ENCODE measurements around the gene IGDCC3. TPM values are rescaled to one million over a fixed set of nuclear protein-coding genes. Genes with fewer than 3 reads are reported as not detected.
A peak's percentile ranks its signal among the peaks of the same experiment; 100 is the strongest.

The IGDCC3 gene
- total RNA-seq, 2 donors from 2014 or later, result 7.9 to 13.5 TPM

- DNase-seq, result no peak
- no peaks in the 10 kb centered on the region for H3K36me3 Mint-ChIP-seq (ENCODE audit: low read depth)
- no peak overlapping the region for H3K4me3 ChIP-seq (ENCODE audit: low read length)
- H3K9me3 ChIP-seq (ENCODE audit: control insufficient read depth, low read length), result no peaks in the 10 kb centered on the region
- no peak overlapping the region for H3K27ac ChIP-seq (ENCODE audit: low read depth, low read length)
- H3K4me1 Mint-ChIP-seq, result peaks cover 14% of the 10 kb centered on the region
- H3K4me3 Mint-ChIP-seq, result no peak overlapping the region
- no peak overlapping the region for H3K9ac ChIP-seq (ENCODE audit: extremely low read depth, low read length, poor library complexity, severe bottlenecking)
- H3K4me1 ChIP-seq (ENCODE audit: control insufficient read depth, insufficient read depth, low read length), result peaks cover 16% of the 10 kb centered on the region
- H3K27ac Mint-ChIP-seq, result no peak overlapping the region
- WGBS, 2 experiments (ENCODE audit: insufficient coverage in 1 of 2, insufficient read length in 1 of 2), result 96 to 100% methylated on average over 8 to 9 of the region's 9 CpGs
- H3K27me3 ChIP-seq (ENCODE audit: control insufficient read depth, insufficient read depth, low read length, poor library complexity, severe bottlenecking), result no peaks in the 10 kb centered on the region
- H3K9me3 Mint-ChIP-seq, result no peaks in the 10 kb centered on the region
- no peaks in the 10 kb centered on the region for H3K36me3 ChIP-seq (ENCODE audit: control insufficient read depth, insufficient read depth, low read length)
- TF ChIP-seq, protein P1, sequence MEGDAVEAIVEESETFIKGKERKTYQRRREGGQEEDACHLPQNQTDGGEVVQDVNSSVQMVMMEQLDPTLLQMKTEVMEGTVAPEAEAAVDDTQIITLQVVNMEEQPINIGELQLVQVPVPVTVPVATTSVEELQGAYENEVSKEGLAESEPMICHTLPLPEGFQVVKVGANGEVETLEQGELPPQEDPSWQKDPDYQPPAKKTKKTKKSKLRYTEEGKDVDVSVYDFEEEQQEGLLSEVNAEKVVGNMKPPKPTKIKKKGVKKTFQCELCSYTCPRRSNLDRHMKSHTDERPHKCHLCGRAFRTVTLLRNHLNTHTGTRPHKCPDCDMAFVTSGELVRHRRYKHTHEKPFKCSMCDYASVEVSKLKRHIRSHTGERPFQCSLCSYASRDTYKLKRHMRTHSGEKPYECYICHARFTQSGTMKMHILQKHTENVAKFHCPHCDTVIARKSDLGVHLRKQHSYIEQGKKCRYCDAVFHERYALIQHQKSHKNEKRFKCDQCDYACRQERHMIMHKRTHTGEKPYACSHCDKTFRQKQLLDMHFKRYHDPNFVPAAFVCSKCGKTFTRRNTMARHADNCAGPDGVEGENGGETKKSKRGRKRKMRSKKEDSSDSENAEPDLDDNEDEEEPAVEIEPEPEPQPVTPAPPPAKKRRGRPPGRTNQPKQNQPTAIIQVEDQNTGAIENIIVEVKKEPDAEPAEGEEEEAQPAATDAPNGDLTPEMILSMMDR (conservative IDR thresholded peaks at IDR 0.05), result no peak
- H3K27me3 Mint-ChIP-seq (ENCODE audit: insufficient read depth), result no peaks in the 10 kb centered on the region
Observed at GRCh38 chr15:65342493-65342892, 35.3 kb downstream of the IGDCC3 start.

GRCh38 chr15:65339920-65340319, 37.9 kb downstream of the IGDCC3 start:
- no peak overlapping the region for H3K4me3 ChIP-seq (ENCODE audit: low read length)
- DNase-seq, result peak; percentile 73
- no peaks in the 10 kb centered on the region for H3K27me3 ChIP-seq (ENCODE audit: control insufficient read depth, insufficient read depth, low read length, poor library complexity, severe bottlenecking)
- H3K27ac ChIP-seq (ENCODE audit: low read depth, low read length), result peak overlapping the region; percentile 30
- no peak overlapping the region for H3K4me3 Mint-ChIP-seq
- peaks cover 19% of the 10 kb centered on the region for H3K4me1 ChIP-seq (ENCODE audit: control insufficient read depth, insufficient read depth, low read length)
- H3K27ac Mint-ChIP-seq, result peak overlapping the region; percentile 48
- H3K9me3 Mint-ChIP-seq, result no peaks in the 10 kb centered on the region
- peaks cover 35% of the 10 kb centered on the region for H3K4me1 Mint-ChIP-seq
- WGBS, 2 experiments (ENCODE audit: insufficient coverage in 1 of 2, insufficient read length in 1 of 2), result 26 to 48% methylated on average over 5 to 7 of the region's 7 CpGs
- TF ChIP-seq, protein P1 (conservative IDR thresholded peaks at IDR 0.05), result no peak
- no peaks in the 10 kb centered on the region for H3K36me3 Mint-ChIP-seq (ENCODE audit: low read depth)
- H3K36me3 ChIP-seq (ENCODE audit: control insufficient read depth, insufficient read depth, low read length), result no peaks in the 10 kb centered on the region
- no peak overlapping the region for H3K9ac ChIP-seq (ENCODE audit: extremely low read depth, low read length, poor library complexity, severe bottlenecking)
- no peaks in the 10 kb centered on the region for H3K9me3 ChIP-seq (ENCODE audit: control insufficient read depth, low read length)
- no peaks in the 10 kb centered on the region for H3K27me3 Mint-ChIP-seq (ENCODE audit: insufficient read depth)

GRCh38 chr15:65339416-65339815, 38.4 kb downstream of the IGDCC3 start:
- no peak for DNase-seq
- H3K9ac ChIP-seq (ENCODE audit: extremely low read depth, low read length, poor library complexity, severe bottlenecking), result no peak overlapping the region
- Mint-ChIP-seq H3K4me3 (no peak overlapping the region), H3K36me3 (ENCODE audit: low read depth) (no peaks in the 10 kb centered on the region), H3K27me3 (ENCODE audit: insufficient read depth) (no peaks in the 10 kb centered on the region), H3K9me3 (no peaks in the 10 kb centered on the region), H3K27ac (peak overlapping the region; percentile 48), H3K4me1 (peaks cover 38% of the 10 kb centered on the region)
- no peaks in the 10 kb centered on the region for H3K9me3 ChIP-seq (ENCODE audit: control insufficient read depth, low read length)
- TF ChIP-seq, protein P1 (conservative IDR thresholded peaks at IDR 0.05), result no peak
- peaks cover 24% of the 10 kb centered on the region for H3K4me1 ChIP-seq (ENCODE audit: control insufficient read depth, insufficient read depth, low read length)
- peak overlapping the region; percentile 30 for H3K27ac ChIP-seq (ENCODE audit: low read depth, low read length)
- no peaks in the 10 kb centered on the region for H3K36me3 ChIP-seq (ENCODE audit: control insufficient read depth, insufficient read depth, low read length)
- no peak overlapping the region for H3K4me3 ChIP-seq (ENCODE audit: low read length)
- 91 to 95% methylated on average over 5 to 6 of the region's 6 CpGs for WGBS, 2 experiments (ENCODE audit: insufficient coverage in 1 of 2, insufficient read length in 1 of 2)
- no peaks in the 10 kb centered on the region for H3K27me3 ChIP-seq (ENCODE audit: control insufficient read depth, insufficient read depth, low read length, poor library complexity, severe bottlenecking)

Data from endodermal cell (in vitro differentiated cells).